ENCODE data around the gene STARD5.

GRCh38 chr15:81288616-81289015 is 35.3 kb downstream of the STARD5 start:
- no peak for TF ChIP-seq CTCF (conservative IDR thresholded peaks at IDR 0.05)
- TF ChIP-seq EZH2 (IDR thresholded peaks at IDR 0.05; ENCODE audit: low read depth), result no peak

Data from PC-9 (cell line).